ENCODE data around the gene PHC3.

The PHC3 gene

DNA sequence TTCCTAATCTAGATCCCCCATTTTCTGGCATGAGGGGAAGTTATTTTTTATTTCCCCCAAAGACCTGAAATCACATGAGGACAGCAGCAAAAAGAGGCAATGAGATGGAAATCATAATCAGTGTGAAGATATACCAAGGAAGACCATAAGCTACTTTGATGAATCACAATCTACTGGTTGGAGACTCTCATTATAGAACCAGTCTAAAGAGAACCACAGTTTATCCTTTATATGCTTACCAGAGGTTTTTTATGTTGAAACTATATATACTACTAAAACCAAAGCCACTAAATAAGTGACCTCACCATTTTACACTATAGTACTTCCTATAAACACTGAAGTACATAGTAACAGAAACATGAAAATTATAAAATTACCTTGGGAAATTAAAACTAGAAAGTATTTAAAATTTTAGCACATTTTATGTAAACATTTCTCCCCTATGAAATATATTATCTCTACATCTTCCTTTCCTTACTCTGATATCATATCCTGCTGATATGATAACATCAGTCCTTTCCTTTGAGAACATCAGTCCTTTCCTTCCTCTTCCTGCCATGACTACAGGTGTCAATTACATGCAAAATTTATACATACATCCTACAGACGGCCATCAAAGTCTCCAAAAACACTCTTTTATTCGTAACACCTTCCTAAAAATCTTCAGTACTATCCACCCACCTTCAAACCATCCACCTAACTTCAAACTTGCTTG, 71.8 kb downstream of the PHC3 start:
- no peak for DNase-seq (ENCODE audit: low read depth)

DNA sequence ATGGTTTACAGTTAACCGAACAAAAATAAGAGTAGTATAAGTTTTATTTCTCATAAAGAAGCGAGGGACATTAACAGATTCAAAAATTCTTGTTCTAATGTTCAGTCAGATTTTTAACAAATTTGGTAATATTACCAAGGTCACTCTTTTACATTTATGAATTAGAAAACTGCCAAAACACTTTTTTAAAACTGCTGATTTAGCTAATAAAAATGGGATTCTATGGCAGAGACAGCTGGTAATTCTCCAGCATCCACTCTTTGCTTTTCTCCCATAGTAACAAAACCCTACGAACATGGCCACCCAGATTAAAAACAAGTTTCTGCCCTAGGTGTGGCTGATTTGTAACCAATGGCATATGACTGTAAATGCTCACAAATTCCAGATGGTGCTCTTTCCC, 72.6 kb downstream of the PHC3 start:
- no peak for DNase-seq (ENCODE audit: low read depth)
- TF ChIP-seq, protein P1, sequence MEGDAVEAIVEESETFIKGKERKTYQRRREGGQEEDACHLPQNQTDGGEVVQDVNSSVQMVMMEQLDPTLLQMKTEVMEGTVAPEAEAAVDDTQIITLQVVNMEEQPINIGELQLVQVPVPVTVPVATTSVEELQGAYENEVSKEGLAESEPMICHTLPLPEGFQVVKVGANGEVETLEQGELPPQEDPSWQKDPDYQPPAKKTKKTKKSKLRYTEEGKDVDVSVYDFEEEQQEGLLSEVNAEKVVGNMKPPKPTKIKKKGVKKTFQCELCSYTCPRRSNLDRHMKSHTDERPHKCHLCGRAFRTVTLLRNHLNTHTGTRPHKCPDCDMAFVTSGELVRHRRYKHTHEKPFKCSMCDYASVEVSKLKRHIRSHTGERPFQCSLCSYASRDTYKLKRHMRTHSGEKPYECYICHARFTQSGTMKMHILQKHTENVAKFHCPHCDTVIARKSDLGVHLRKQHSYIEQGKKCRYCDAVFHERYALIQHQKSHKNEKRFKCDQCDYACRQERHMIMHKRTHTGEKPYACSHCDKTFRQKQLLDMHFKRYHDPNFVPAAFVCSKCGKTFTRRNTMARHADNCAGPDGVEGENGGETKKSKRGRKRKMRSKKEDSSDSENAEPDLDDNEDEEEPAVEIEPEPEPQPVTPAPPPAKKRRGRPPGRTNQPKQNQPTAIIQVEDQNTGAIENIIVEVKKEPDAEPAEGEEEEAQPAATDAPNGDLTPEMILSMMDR (conservative IDR thresholded peaks at IDR 0.05; ENCODE audit: low read depth, low read length): no peak
- no peak overlapping the region for H3K4me3 ChIP-seq (ENCODE audit: low read length)

More for the DNA sequence above, 71.8 kb downstream of the PHC3 start:
- TF ChIP-seq, protein P1 (conservative IDR thresholded peaks at IDR 0.05; ENCODE audit: low read depth, low read length): no peak
- H3K4me3 ChIP-seq (ENCODE audit: low read length): no peak overlapping the region

DNA sequence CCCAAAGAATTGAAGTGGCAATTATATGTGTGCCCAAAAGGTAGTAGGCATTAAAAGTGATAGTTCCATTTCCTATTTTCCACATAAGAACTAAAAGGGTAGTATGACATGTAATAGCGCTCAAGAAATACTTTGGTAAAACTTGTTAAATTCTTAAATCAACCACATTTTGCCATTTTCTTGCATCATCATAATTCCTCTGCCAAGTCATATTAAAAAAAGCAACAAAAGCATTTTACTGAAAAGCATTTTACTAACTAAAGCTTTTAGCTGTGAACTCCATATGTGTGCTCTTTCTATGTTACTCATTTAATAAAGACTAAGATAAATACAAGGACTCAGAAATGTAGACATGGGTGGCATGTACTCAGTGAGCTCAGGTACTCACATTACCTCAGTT, 73.6 kb downstream of the PHC3 start:
- TF ChIP-seq, protein P1 (conservative IDR thresholded peaks at IDR 0.05; ENCODE audit: low read depth, low read length): no peak
- no peak overlapping the region for H3K4me3 ChIP-seq (ENCODE audit: low read length)
- no peak for DNase-seq (ENCODE audit: low read depth)

DNA sequence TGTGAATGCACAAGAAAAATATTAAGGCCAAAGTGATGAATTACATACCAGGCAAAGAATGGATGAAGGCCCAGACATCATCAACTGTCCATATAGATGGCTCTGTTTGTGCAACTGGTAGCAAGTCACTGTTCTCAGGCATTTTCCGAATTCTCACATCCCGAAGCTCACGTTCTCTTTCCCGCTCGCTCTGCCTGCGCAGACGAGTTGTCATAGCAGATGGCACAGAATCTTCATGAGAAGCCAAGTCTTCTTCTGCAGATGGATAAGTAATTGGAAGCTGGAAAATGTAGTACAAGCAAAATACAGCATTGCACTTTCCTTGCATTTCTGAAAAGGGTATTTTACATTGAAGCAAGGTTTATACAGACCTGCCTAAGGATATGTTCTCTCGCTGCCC, 79.1 kb downstream of the PHC3 start:
- no peak for DNase-seq (ENCODE audit: low read depth)
- no peak overlapping the region for H3K4me3 ChIP-seq (ENCODE audit: low read length)
- TF ChIP-seq, protein P1 (conservative IDR thresholded peaks at IDR 0.05; ENCODE audit: low read depth, low read length): no peak

DNA sequence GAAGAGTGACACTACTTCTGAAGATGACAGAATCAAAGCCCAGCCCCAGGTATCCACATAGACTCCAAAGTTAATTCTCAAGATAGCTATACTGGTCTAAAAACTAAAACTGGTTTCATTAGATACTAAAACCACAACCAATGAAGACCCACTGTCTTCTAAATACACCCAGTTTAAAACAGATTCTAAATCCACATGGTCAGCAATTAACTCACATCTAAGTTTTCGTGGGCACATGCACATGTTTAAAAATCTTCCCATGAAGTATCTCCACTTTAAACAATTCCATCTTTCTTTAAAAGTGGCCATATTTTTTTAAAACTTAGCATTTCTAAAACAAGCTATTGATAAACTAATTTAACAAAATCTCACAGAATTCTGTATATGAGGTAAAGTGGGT, 80.6 kb downstream of the PHC3 start:
- no peak for DNase-seq (ENCODE audit: low read depth)
- no peak overlapping the region for H3K4me3 ChIP-seq (ENCODE audit: low read length)
- TF ChIP-seq, protein P1 (conservative IDR thresholded peaks at IDR 0.05; ENCODE audit: low read depth, low read length): no peak

DNA sequence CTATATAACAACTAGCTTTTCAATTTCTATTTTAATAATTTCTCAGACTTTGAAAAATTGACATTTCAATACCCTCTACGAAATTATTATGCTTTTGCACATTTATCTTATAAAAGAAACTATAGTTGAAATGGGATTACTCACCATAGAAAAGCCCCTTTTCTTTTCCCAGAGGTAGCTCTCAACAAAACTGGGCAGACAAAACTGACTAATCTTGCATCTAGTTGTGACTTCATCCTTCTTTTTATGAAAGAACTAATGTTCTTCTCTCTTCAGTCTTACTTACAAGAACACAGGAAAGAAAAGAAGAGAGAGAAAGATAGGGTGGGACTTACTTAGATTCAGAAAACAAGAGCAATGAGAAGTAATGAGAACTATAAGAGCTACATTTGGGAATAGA, 82.8 kb downstream of the PHC3 start:
- no peak overlapping the region for H3K4me3 ChIP-seq (ENCODE audit: low read length)
- TF ChIP-seq, protein P1 (conservative IDR thresholded peaks at IDR 0.05; ENCODE audit: low read depth, low read length): no peak
- DNase-seq (ENCODE audit: low read depth): no peak

DNA sequence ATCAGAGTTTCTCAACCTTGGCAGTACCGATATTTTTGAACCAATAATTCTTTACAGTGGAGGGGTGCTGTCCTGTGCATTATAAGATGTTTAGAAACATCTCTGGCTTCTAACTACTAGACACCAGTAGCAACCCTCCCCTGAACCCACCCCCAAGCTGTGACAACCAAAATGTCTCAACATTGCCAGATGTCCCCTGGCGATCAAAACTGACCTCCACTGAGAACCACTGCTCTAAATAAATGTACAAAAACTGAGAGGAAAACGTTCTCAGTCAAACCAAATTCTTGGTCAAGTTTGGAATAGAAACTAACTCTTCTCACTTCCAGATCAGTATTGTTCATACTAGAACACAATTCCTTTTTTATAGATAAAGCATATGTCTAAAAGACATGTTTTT, 85.2 kb downstream of the PHC3 start:
- TF ChIP-seq, protein P1 (conservative IDR thresholded peaks at IDR 0.05; ENCODE audit: low read depth, low read length): no peak
- DNase-seq (ENCODE audit: low read depth): no peak
- no peak overlapping the region for H3K4me3 ChIP-seq (ENCODE audit: low read length)

Measured in retinal pigment epithelial cell (primary cell).